Hepatocyte (in vitro differentiated cells): Measurements from ENCODE around the gene KIAA1958. TPM values are rescaled to one million over a fixed set of nuclear protein-coding genes. Genes with fewer than 3 reads are reported as not detected.

Source experiments
- DNase-seq: peaks from one replicate; pipeline ENCODE4 v3.0.0-alpha.2; 2016; ENCODE audit warnings: low spot score
- H2AFZ ChIP-seq: fragments of 200-600 bp; sonication (generic); 2 replicates; pipeline ENCODE4 v1.6.0; 2016; ENCODE audit warnings: antibody characterized with exemption, mild to moderate bottlenecking
- H3K27ac ChIP-seq: fragments of 200-600 bp; sonication (generic); 2 replicates; pipeline ENCODE4 v1.5.1; 2016; ENCODE audit warnings: mild to moderate bottlenecking
- H3K27me3 ChIP-seq: fragments of 200-600 bp; sonication (generic); 2 replicates; pipeline ENCODE4 v1.6.1; 2016
- H3K36me3 ChIP-seq: fragments of 200-600 bp; sonication (generic); replicated peaks from 2 replicates; pipeline ENCODE4 v1.5.1; 2016; ENCODE audit warnings: low read depth; ENCODE audit not compliant: insufficient read depth
- H3K4me1 ChIP-seq: fragments of 200-600 bp; sonication (generic); 2 replicates; pipeline ENCODE4 v1.5.1; 2016; ENCODE audit warnings: mild to moderate bottlenecking, moderate library complexity; ENCODE audit not compliant: insufficient read depth
- H3K4me2 ChIP-seq: fragments of 200-600 bp; sonication (generic); 2 replicates; pipeline ENCODE4 v1.6.0; 2016
- H3K4me3 ChIP-seq: fragments of 200-600 bp; sonication (generic); 2 replicates; pipeline ENCODE4 v1.5.1; 2016; ENCODE audit warnings: mild to moderate bottlenecking
- H3K79me2 ChIP-seq: fragments of 200-600 bp; sonication (generic); 2 replicates; pipeline ENCODE4 v1.6.0; 2017; ENCODE audit warnings: mild to moderate bottlenecking
- H3K9me2 ChIP-seq: fragments of 200-600 bp; sonication (generic); replicated peaks from 2 replicates; pipeline ENCODE4 v1.6.0; 2017; ENCODE audit warnings: mild to moderate bottlenecking; ENCODE audit not compliant: insufficient read depth
- H3K9me3 ChIP-seq: fragments of 200-600 bp; sonication (generic); 2 replicates; pipeline ENCODE4 v1.5.1; 2016; ENCODE audit warnings: low read depth, mild to moderate bottlenecking
- H4K20me1 ChIP-seq: fragments of 200-600 bp; sonication (generic); 2 replicates; pipeline ENCODE4 v1.6.0; 2016; ENCODE audit warnings: mild to moderate bottlenecking; ENCODE audit not compliant: insufficient read depth, poor library complexity, severe bottlenecking
- CTCF ChIP-seq: fragments of 200-600 bp; sonication (generic); IDR thresholded peaks from 2 replicates; pipeline ENCODE4 v1.5.1; 2016; ENCODE audit warnings: antibody characterized with exemption, mild to moderate bottlenecking; ENCODE audit not compliant: poor library complexity
- EZH2 ChIP-seq: fragments of 200-600 bp; sonication (generic); IDR thresholded peaks from 2 replicates; pipeline ENCODE4 v1.6.1; 2016; ENCODE audit warnings: antibody characterized with exemption, mild to moderate bottlenecking, borderline replicate concordance
- EZH2phosphoT487 ChIP-seq: fragments of 200-600 bp; sonication (generic); IDR thresholded peaks from one replicate; pipeline ENCODE4 v1.6.1; 2018; ENCODE audit warnings: antibody characterized with exemption, mild to moderate bottlenecking, low read depth, moderate library complexity; ENCODE audit not compliant: unreplicated experiment, severe bottlenecking
- WGBS: methylation state at CpG from one replicate; pipeline ENCODE4 v1.1.6; 2016; ENCODE audit warnings: low lambda C conversion rate; ENCODE audit errors: missing lambda C conversion rate; 5-methylcytosine and 5-hydroxymethylcytosine counted together
- polyA plus RNA-seq: library from polyadenylated mRNA; unstranded; fragments of >200 nt; fragmentation: Nextera tagmentation; extraction: Ambion mirVana; gene quantifications from 2 replicates; pipeline ENCODE4 v1.2.1, GENCODE V29; 2016
- total RNA-seq: library from RNA; depleted of rRNA; stranded (reverse); fragments of >200 nt; gene quantifications from 2 replicates; pipeline ENCODE4 v1.2.3, GENCODE V29; 2014

KIAA1958 gene
- total and polyA plus RNA-seq, 2 experiments from 2014 or later, result 3.5 to 10.1 TPM

GRCh38 chr9:112472996-112473395 lies 13.6 kb upstream of the KIAA1958 start:
- no peaks in the 10 kb centered on the region for H3K27me3 ChIP-seq
- no peak overlapping the region for H3K4me2 ChIP-seq
- H3K27ac ChIP-seq, result no peak overlapping the region
- 90% methylated on average over 3 of the region's 3 CpGs for WGBS
- H2AFZ ChIP-seq, result no peak overlapping the region
- H3K4me1 ChIP-seq, result no peaks in the 10 kb centered on the region
- DNase-seq, result no peak
- peaks cover under 1% of the 10 kb centered on the region for H3K9me3 ChIP-seq
- H3K4me3 ChIP-seq, result no peak overlapping the region
- no peaks in the 10 kb centered on the region for H4K20me1 ChIP-seq
- no peak for TF ChIP-seq EZH2phosphoT487
- TF ChIP-seq EZH2, result no peak
- TF ChIP-seq CTCF, result no peak
- H3K79me2 ChIP-seq, result no peaks in the 10 kb centered on the region
- H3K36me3 ChIP-seq, result no peaks in the 10 kb centered on the region
- H3K9me2 ChIP-seq, result no peaks in the 10 kb centered on the region

GRCh38 chr9:112473986-112474385 lies 12.6 kb upstream of the KIAA1958 start:
- H3K27ac ChIP-seq, result no peak overlapping the region
- H3K4me1 ChIP-seq, result no peaks in the 10 kb centered on the region
- TF ChIP-seq CTCF (no peak), EZH2phosphoT487 (no peak), EZH2 (no peak)
- H3K36me3 ChIP-seq, result no peaks in the 10 kb centered on the region
- H3K4me3 ChIP-seq, result no peak overlapping the region
- H3K9me2 ChIP-seq, result no peaks in the 10 kb centered on the region
- no peak overlapping the region for H2AFZ ChIP-seq
- H3K79me2 ChIP-seq, result no peaks in the 10 kb centered on the region
- no peak overlapping the region for H3K4me2 ChIP-seq
- peaks cover 4% of the 10 kb centered on the region for H3K9me3 ChIP-seq
- DNase-seq, result no peak
- WGBS, result 97% methylated on average over 2 of the region's 2 CpGs
- no peaks in the 10 kb centered on the region for H3K27me3 ChIP-seq
- H4K20me1 ChIP-seq, result no peaks in the 10 kb centered on the region

- Histone ChIP-seq H3K79me2 (no peaks in the 10 kb centered on the region), H3K4me2 (no peak overlapping the region), H4K20me1 (no peaks in the 10 kb centered on the region), H3K9me2 (no peaks in the 10 kb centered on the region), H3K36me3 (no peaks in the 10 kb centered on the region), H2AFZ (no peak overlapping the region), H3K4me1 (no peaks in the 10 kb centered on the region), H3K9me3 (peaks cover 4% of the 10 kb centered on the region), H3K27ac (no peak overlapping the region), H3K27me3 (no peaks in the 10 kb centered on the region), H3K4me3 (no peak overlapping the region)
- TF ChIP-seq EZH2 (no peak), CTCF (no peak), EZH2phosphoT487 (no peak)
- 91% methylated on average over 1 of the region's 1 CpG for WGBS
- DNase-seq, result no peak
These were observed 11.3 kb upstream of the KIAA1958 start for GRCh38 chr9:112475318-112475717.

GRCh38 chr9:112477330-112477729 lies 9.3 kb upstream of the KIAA1958 start:
- Histone ChIP-seq H3K27ac (no peak overlapping the region), H2AFZ (no peak overlapping the region), H3K79me2 (no peaks in the 10 kb centered on the region), H3K27me3 (no peaks in the 10 kb centered on the region), H3K4me1 (no peaks in the 10 kb centered on the region), H3K4me3 (no peak overlapping the region), H3K9me3 (peaks cover 4% of the 10 kb centered on the region), H4K20me1 (no peaks in the 10 kb centered on the region), H3K9me2 (no peaks in the 10 kb centered on the region), H3K4me2 (no peak overlapping the region), H3K36me3 (no peaks in the 10 kb centered on the region)
- no peak for TF ChIP-seq EZH2phosphoT487
- no peak for TF ChIP-seq EZH2
- no peak for TF ChIP-seq CTCF
- no peak for DNase-seq
- 100% methylated on average over 2 of the region's 2 CpGs for WGBS
